Mesenchymal stem cell (in vitro differentiated cells and primary cell): ENCODE results near the gene LYRM2.

Experiments used
- DNase-seq: peaks from one replicate; pipeline ENCODE4 v3.0.0-alpha.2; 2013
- H2AFZ ChIP-seq: one replicate; pipeline ENCODE4 v1.6.1; 2013; ENCODE audit warnings: low read depth, mild to moderate bottlenecking, control low read depth, inconsistent platforms, low read length, moderate library complexity
- H2AK5ac ChIP-seq: 2 replicates; pipeline ENCODE4 v1.6.1; 2013; ENCODE audit warnings: low read length, moderate library complexity, mild to moderate bottlenecking, inconsistent platforms; ENCODE audit not compliant: severe bottlenecking
- H2BK120ac ChIP-seq: one replicate; pipeline ENCODE4 v1.6.1; 2013; ENCODE audit warnings: low read depth, mild to moderate bottlenecking, inconsistent platforms, low read length, moderate library complexity
- H2BK12ac ChIP-seq, 2 experiments: one replicate each; pipeline ENCODE4 v1.6.1; 2013; ENCODE audit warnings: inconsistent platforms in 2 of 2, low read length in 2 of 2, mild to moderate bottlenecking in 2 of 2, moderate library complexity in 2 of 2, control low read depth in 1 of 2
- H2BK15ac ChIP-seq: one replicate; pipeline ENCODE4 v1.6.1; 2013; ENCODE audit warnings: mild to moderate bottlenecking, low read depth, inconsistent platforms; ENCODE audit not compliant: poor library complexity, severe bottlenecking
- H2BK5ac ChIP-seq: 2 replicates; pipeline ENCODE4 v1.6.1; 2013; ENCODE audit warnings: low read depth, mild to moderate bottlenecking, low read length, control low read depth, inconsistent platforms; ENCODE audit not compliant: poor library complexity, severe bottlenecking
- H3K14ac ChIP-seq, 2 experiments: one replicate each; pipeline ENCODE4 v1.6.1; 2013; ENCODE audit warnings: inconsistent platforms in 2 of 2, low read length in 2 of 2, control low read depth in 1 of 2, mild to moderate bottlenecking in 1 of 2, moderate library complexity in 1 of 2
- H3K18ac ChIP-seq, 2 experiments: one replicate each; pipeline ENCODE4 v1.6.1; 2013; ENCODE audit warnings: inconsistent platforms in 2 of 2, low read length in 2 of 2, control low read depth in 1 of 2, low read depth in 1 of 2, mild to moderate bottlenecking in 1 of 2
- H3K23ac ChIP-seq, 2 experiments: one replicate each; pipeline ENCODE4 v1.6.1; 2013; ENCODE audit warnings: inconsistent platforms in 2 of 2, low read length in 2 of 2, mild to moderate bottlenecking in 2 of 2, moderate library complexity in 2 of 2, control low read depth in 1 of 2
- H3K27ac ChIP-seq: 2 replicates; pipeline ENCODE4 v1.5.1; 2013; ENCODE audit warnings: mild to moderate bottlenecking, moderate library complexity, low read length, control low read depth, inconsistent platforms; ENCODE audit not compliant: poor library complexity, severe bottlenecking
- H3K27me3 ChIP-seq, 2 experiments: 2 replicates each; pipeline versions ENCODE4 v1.6.1 to v1.7.0; 2013; ENCODE audit warnings: low read length in 2 of 2, mild to moderate bottlenecking in 2 of 2, moderate library complexity in 2 of 2, control low read depth in 1 of 2, inconsistent platforms in 1 of 2; ENCODE audit not compliant: control insufficient read depth in 1 of 2, insufficient read depth in 1 of 2
- H3K36me3 ChIP-seq, 2 experiments: 2 replicates each; pipeline versions ENCODE4 v1.6.1 to v1.7.0; 2013; ENCODE audit warnings: low read length in 2 of 2, control low read depth in 1 of 2, inconsistent platforms in 1 of 2, low read depth in 1 of 2, mild to moderate bottlenecking in 1 of 2; ENCODE audit not compliant: insufficient read depth in 2 of 2, control insufficient read depth in 1 of 2
- H3K4ac ChIP-seq, 2 experiments: one replicate each; pipeline ENCODE4 v1.6.1; 2013; ENCODE audit warnings: inconsistent platforms in 2 of 2, low read length in 2 of 2, mild to moderate bottlenecking in 2 of 2, moderate library complexity in 2 of 2, control low read depth in 1 of 2, low read depth in 1 of 2
- H3K4me1 ChIP-seq: 2 replicates; pipeline ENCODE4 v1.6.1; 2013; ENCODE audit warnings: low read depth, low read length, control low read depth; ENCODE audit not compliant: control insufficient read depth, insufficient read depth
- H3K4me2 ChIP-seq: 2 replicates; pipeline ENCODE4 v1.6.1; 2013; ENCODE audit warnings: low read length, mild to moderate bottlenecking, inconsistent platforms; ENCODE audit not compliant: poor library complexity, severe bottlenecking
- H3K4me3 ChIP-seq, 2 experiments: 2 replicates each; pipeline versions ENCODE4 v1.5.1 to v1.7.0; 2013; ENCODE audit warnings: low read length in 2 of 2, mild to moderate bottlenecking in 2 of 2, control low read depth in 1 of 2, low read depth in 1 of 2; ENCODE audit not compliant: insufficient read depth in 1 of 2
- H3K79me1 ChIP-seq: replicated peaks from 2 replicates; pipeline ENCODE4 v1.6.1; 2013; ENCODE audit warnings: mild to moderate bottlenecking, control low read depth, low read length, inconsistent platforms; ENCODE audit not compliant: poor library complexity, severe bottlenecking
- H3K9ac ChIP-seq: 2 replicates; pipeline ENCODE4 v1.7.0; 2013; ENCODE audit warnings: mild to moderate bottlenecking, low read length, moderate library complexity
- H3K9me3 ChIP-seq: 2 replicates; pipeline ENCODE4 v1.7.0; 2013; ENCODE audit warnings: mild to moderate bottlenecking, low read length; ENCODE audit not compliant: control insufficient read depth
- H4K8ac ChIP-seq: one replicate; pipeline ENCODE4 v1.6.1; 2013; ENCODE audit warnings: inconsistent platforms, mild to moderate bottlenecking, low read length, moderate library complexity
- H4K91ac ChIP-seq: one replicate; pipeline ENCODE4 v1.6.1; 2013; ENCODE audit warnings: mild to moderate bottlenecking, low read length, inconsistent platforms
- WGBS: methylation state at CpG from one replicate; pipeline ENCODE4 v1.1.7; 2013; ENCODE audit warnings: mixed read lengths; 5-methylcytosine and 5-hydroxymethylcytosine counted together

LYRM2 gene

DNA sequence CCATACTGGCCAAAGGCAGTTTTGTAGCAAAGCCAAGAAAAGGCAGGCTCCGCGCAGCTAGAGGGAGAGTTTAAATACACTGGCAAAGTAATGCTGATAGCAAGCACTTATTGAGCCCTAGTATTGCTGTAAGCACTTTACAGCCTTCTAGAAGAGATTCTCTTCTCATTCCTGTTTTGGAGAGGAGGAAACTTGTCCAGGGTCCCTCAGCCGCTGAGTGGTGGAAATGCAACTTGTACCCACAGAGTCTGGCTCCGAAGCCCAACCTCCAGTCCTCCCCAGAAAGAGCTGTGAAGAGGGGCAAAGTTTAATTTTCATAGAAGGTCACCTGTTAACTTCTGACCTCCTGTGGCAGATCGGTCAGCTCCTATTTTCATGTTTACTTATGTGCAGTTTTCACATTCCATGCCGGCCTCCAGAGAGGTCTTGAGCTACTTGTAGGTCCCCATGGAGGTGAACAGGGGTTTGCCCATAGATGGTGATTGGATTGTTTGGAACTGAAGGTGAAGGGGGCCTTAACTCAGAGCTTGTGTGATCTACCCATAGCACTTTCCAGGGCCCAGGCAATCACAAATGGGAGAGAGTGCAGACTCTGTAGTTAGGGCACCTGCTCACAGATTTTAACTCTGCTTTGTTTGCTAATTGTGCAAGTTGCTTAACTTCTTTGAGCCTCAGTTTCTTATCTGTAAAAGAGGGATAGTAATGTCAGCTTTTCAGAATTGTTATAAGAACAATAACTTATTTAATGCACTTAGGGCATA, 70.7 kb downstream of the LYRM2 start:
- no peaks in the 10 kb centered on the region for H3K79me1 ChIP-seq
- 91% methylated on average over 6 of the region's 6 CpGs for WGBS

GRCh38 chr6:89566930-89567629, 71.5 kb downstream of the LYRM2 start:
- H3K23ac ChIP-seq: no peak overlapping the region
- no peak for DNase-seq
- H3K27ac ChIP-seq: no peak overlapping the region
- H3K9me3 ChIP-seq: no peaks in the 10 kb centered on the region
- H3K79me1 ChIP-seq: no peaks in the 10 kb centered on the region
- H3K4me2 ChIP-seq: no peak overlapping the region
- H4K91ac ChIP-seq: no peak overlapping the region
- H2BK120ac ChIP-seq: no peak overlapping the region
- H3K9ac ChIP-seq: no peak overlapping the region
- no peak overlapping the region for H2BK5ac ChIP-seq
- no peak overlapping the region for H3K4ac ChIP-seq
- H3K36me3 ChIP-seq: no peaks in the 10 kb centered on the region
- no peak overlapping the region for H3K18ac ChIP-seq
- no peak overlapping the region for H2BK15ac ChIP-seq
- no peak overlapping the region for H2AK5ac ChIP-seq
- no peak overlapping the region for H2BK12ac ChIP-seq
- no peak overlapping the region for H2AFZ ChIP-seq
- no peak overlapping the region for H3K4me3 ChIP-seq
- H3K27me3 ChIP-seq: peaks cover 9 to 12% of the 10 kb centered on the region in 2 experiments
- H3K14ac ChIP-seq: no peak overlapping the region
- no peak overlapping the region for H4K8ac ChIP-seq
- no peaks in the 10 kb centered on the region for H3K4me1 ChIP-seq
- WGBS: 94% methylated on average over 16 of the region's 16 CpGs

More for the DNA sequence above, 70.7 kb downstream of the LYRM2 start:
- Histone ChIP-seq H3K27me3 (peaks cover 5 to 8% of the 10 kb centered on the region in 2 experiments), H4K8ac (no peak overlapping the region), H3K27ac (no peak overlapping the region), H3K9me3 (no peaks in the 10 kb centered on the region), H3K36me3 (no peaks in the 10 kb centered on the region), H3K4me3 (no peak overlapping the region), H3K9ac (no peak overlapping the region), H2BK5ac (no peak overlapping the region), H2BK15ac (no peak overlapping the region), H4K91ac (no peak overlapping the region), H3K18ac (no peak overlapping the region), H3K23ac (no peak overlapping the region), H2BK12ac (no peak overlapping the region), H3K4me1 (no peaks in the 10 kb centered on the region), H2BK120ac (no peak overlapping the region), H3K4ac (no peak overlapping the region), H2AFZ (no peak overlapping the region), H2AK5ac (no peak overlapping the region), H3K4me2 (no peak overlapping the region), H3K14ac (no peak overlapping the region)
- no peak for DNase-seq

DNA sequence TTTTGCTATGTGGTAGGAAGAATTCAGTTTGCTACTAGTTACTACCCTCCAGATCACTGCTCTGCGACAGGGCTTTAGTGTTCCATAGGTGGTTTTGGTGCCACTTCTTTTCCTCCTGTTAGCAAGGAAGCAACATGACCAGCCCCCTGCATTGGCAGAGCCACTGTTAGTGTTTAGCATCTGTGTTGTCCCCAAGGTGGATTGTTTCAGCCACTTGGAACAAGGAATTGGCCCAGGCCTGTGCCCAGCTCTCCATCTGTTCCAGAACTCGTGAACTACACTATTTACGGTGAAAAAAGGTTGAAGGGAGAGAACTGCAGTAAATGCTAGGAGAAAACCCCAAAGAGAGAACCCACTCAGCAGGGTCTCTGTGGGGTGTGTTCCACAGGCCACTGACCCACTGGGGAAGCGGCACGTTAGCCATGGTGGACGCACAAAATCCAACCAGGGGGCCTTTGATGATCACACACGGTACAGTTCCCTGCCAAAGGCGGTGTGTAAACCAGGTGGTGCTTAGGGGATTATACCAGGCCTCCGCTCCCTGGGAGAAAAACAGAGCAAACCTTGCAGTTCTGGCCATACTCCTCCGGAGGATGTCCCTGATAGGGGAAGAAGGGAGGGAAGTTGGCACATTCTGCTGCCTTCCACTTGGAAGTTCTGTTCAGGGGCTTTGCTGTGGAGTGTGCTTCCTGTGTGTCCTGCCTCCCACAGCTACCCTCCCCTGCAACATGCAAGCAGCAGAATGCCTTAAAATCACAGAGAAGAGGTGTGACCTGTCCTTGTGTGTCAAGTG, 72.3 kb downstream of the LYRM2 start:
- no peak overlapping the region for H3K14ac ChIP-seq
- no peak overlapping the region for H2BK5ac ChIP-seq
- no peak overlapping the region for H2AFZ ChIP-seq
- H3K27ac ChIP-seq: no peak overlapping the region
- no peak overlapping the region for H2BK12ac ChIP-seq
- no peak overlapping the region for H3K4me2 ChIP-seq
- H3K27me3 ChIP-seq: peaks cover 15% of the 10 kb centered on the region in 2 experiments
- no peaks in the 10 kb centered on the region for H3K9me3 ChIP-seq
- no peak overlapping the region for H3K23ac ChIP-seq
- H2BK120ac ChIP-seq: no peak overlapping the region
- no peak overlapping the region for H4K8ac ChIP-seq
- WGBS: 89% methylated on average over 10 of the region's 10 CpGs
- H3K79me1 ChIP-seq: no peaks in the 10 kb centered on the region
- DNase-seq: no peak
- H3K4ac ChIP-seq: no peak overlapping the region
- no peaks in the 10 kb centered on the region for H3K36me3 ChIP-seq
- H2AK5ac ChIP-seq: no peak overlapping the region
- no peak overlapping the region for H3K18ac ChIP-seq
- no peak overlapping the region for H3K4me3 ChIP-seq
- H2BK15ac ChIP-seq: no peak overlapping the region
- no peak overlapping the region for H3K9ac ChIP-seq
- H3K4me1 ChIP-seq: no peaks in the 10 kb centered on the region
- no peak overlapping the region for H4K91ac ChIP-seq
